Measurements from ENCODE around the gene FAM185A. TPM values are rescaled to one million over a fixed set of nuclear protein-coding genes. Genes with fewer than 3 reads are reported as not detected.
"Not testable (repeated sequence)": the region's sequence is repeated elsewhere in the genome, so short reads cannot be mapped to it uniquely, and the experiment has no call there.

Gene FAM185A
- 4.1 TPM for total RNA-seq
- long read RNA-seq, transcript FAM185A-202 (8 exons, 1,179 nt): major isoform, 5 of 21 reads
- long read RNA-seq, partial matches to known transcripts: 2 of 21 reads
- long read RNA-seq, other reads (novel, unspliced or antisense): 13 of 21 reads

DNA sequence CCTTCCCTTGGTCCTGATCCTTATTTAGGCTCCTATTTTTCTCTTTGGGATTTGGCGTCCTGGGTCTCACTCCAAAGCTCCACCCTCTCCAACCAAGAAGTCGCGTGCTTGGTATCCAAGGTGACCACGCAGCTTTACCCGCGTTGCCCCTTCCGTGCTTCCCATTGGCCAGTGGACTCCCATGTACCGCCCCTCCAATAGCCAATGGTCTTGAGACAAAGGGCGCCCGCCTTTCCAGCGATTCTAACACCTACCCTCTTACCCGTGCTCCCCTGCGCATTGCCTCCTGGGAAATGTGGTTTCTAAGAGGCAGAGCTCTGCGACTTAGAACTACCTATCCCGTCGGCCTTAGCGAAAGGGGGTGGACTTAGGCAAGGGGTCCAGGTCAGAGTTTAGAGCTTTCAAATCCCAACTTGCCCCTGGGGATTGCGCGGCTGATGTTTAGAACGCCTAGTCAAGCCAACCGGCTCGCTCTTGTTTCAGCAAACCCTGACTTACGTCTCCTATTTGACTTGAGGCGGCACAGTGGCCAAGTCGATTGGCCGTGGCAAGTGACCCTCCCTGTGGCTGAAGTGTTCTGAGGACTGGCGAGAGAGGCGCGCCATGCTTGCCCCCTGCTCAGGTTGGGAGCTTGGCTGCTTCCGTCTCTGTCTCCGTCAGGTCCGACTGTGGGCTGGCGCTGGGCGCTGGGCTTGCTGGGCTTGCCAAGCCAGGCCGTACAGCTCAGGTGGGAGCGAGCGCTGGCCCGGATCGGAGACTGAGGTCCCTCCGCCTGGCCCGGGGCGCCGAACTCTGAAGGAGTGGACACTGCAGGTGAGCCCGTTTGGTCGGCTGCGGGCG, at the start of gene FAM185A:
FAM185A (plus strand) TSS at position 395 of the 840 bp plus-strand sequence; CDS start at position 604, 209 bp downstream.
- peak; percentile 97 for DNase-seq (ENCODE audit: low spot score)

GRCh38 chr7:102713011-102713690, 35.6 kb upstream of the FAM185A start:
- not testable (repeated sequence) for DNase-seq (ENCODE audit: low spot score)

DNA sequence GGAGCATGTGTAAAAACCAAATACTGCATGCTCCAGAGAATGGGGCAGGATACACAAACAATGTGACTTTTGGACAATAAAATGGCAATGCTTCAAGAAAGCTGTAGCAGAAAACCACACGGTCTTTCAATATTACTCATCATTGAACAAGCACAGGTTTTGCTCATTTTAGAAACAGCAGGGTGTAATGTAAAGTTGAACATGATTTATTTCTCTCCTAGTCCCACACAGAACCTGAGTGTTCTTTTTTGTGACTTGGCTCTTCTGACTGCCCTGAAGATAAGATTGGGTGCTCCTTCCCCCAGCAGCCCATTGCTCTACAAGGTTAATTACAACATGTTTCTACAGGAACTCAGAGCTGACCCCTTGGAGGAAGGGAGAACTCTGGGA, 35.1 kb upstream of the FAM185A start:
- DNase-seq (ENCODE audit: low spot score): not testable (repeated sequence)

GRCh38 chr7:102714774-102715522, 33.9 kb upstream of the FAM185A start:
- DNase-seq (ENCODE audit: low spot score): not testable (repeated sequence)

- DNase-seq (ENCODE audit: low spot score): not testable (repeated sequence)
These were observed 33.1 kb upstream of the FAM185A start for GRCh38 chr7:102715718-102716117.

- not testable (repeated sequence) for DNase-seq (ENCODE audit: low spot score)
These were observed 30.3 kb upstream of the FAM185A start for GRCh38 chr7:102718491-102718890.

- not testable (repeated sequence) for DNase-seq (ENCODE audit: low spot score)
These were observed 22.6 kb upstream of the FAM185A start for GRCh38 chr7:102726170-102726569.

DNA sequence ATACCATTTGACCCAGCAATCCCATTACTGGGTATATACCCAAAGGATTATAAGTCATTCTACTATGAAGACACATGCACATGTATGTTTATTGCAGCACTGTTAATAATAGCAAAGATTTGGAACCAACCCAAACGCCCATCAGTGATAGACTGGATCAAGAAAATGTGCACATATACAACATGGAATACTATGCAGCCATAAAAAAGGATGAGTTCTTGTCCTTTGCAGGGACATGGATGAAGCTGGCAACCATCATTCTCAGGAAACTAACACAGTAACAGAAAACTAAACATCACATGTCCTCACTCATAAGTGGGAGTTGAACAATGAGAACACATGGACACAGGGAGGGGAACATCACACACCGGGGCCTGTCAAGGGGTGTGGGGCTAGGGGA, 19.1 kb upstream of the FAM185A start:
- not testable (repeated sequence) for DNase-seq (ENCODE audit: low spot score)

GRCh38 chr7:102730431-102730830, 18.4 kb upstream of the FAM185A start:
- not testable (repeated sequence) for DNase-seq (ENCODE audit: low spot score)

DNA sequence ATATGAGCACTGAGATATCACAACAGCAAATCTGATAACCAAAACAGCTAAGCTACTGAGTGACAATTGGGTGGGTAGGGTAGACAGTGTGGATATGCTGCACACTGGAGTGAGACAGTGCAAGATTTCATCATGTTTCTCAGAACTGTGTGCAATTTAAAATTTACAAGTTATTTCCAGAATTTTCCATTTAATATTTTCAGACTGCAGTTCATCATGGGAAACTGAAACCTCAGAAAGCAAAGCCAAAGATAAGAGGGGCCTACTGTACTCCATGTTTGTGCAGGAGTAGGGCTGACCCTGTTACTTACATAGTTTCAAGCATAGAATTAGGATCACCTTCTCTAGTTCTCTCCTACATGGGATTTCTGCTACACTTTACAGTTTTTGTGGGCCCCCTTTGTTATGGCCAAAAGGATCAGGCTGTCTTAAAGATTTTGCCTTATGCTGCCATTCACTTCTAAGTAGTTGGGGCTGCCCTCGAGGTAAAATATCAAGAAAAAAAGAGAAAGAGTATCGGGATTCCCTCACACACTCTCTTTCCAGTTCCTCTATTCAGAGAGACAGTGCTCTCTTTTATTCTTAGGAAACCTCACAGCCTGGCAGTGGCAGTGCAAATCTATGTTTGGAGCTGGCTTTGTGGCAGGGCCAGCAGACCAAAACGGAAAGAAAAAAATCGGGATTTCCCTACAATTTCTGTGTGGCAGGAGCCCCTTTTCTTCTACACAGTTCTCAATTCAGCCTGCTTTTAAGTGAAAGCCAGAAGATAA, 6.6 kb upstream of the FAM185A start:
- DNase-seq (ENCODE audit: low spot score): not testable (repeated sequence)

DNA sequence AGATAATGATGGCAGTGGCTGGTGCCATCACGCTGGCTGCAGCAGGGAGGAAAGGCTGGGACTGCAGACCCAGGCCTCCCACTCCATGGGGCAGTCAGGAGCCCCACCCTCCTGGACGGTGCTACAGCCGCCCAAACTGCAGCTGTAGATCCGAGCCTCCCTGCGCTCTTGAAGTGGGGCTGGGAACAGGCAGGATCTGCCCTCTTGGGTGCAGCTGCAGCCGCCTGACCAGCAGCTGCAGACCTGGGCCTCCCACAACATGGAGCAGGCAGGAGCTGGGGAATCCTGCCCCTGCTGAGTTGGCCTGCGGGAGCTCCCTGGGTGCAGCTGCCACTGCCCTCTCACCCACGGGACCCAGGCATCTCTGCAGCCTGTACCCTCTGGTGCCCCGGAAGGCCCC, 4.9 kb upstream of the FAM185A start:
- not testable (repeated sequence) for DNase-seq (ENCODE audit: low spot score)

DNA sequence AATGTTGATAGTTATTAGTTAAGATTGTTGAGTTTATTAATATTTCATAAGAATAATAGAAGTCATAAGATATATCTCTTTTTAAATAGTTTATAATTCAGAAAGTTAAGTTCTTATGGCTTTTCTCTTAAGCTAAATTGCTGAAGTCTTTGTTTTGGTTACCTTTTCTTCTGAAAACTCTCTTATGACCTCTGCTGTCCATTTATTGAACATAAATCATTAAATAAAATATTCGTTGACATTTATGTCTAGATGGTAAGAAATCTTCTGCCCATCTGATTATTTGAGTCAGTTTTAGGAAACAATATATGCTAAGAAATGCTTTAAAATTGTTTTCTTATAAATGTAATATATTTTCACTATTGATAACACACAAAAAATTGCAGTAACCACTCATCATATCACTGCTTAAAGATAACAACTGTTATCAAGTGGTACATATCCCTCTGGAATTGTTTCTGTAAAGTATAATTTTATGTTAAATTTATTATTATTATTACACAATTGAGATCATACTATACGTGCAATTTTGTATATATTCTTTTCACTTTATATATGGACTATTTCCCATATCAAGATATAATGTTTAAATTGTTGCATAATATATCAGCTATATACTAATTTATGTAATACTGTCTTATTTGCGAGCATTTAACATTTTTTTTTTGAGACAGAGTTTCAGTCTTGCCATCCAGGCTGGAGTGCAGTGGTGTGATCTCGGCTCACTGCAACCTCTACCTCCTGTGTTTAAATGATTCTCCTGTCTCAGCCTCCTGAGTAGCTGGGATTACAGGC, 3.1 kb upstream of the FAM185A start:
- not testable (repeated sequence) for DNase-seq (ENCODE audit: low spot score)

GRCh38 chr7:102749445-102749786, 617 bp downstream of the FAM185A start:
- not testable (repeated sequence) for DNase-seq (ENCODE audit: low spot score)

DNA sequence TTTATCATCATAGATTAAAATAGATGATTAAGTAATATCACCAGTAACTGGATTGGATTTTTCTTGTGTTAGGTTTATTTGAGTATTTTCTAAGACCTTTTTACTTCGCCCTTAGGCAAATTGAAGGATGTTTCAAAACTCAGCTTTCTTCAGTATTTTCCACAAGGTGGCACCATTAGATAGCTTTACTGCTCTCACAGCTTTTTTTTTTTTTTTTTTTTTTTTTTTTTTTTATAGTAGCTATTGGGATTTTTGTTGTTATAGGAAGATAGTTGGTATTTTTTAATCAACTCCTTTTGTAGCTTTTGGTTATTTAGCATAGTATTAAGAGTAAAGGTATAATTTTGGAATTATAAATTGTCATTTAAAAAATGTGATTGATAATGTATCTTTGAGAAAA, 9.4 kb downstream of the FAM185A start:
- not testable (repeated sequence) for DNase-seq (ENCODE audit: low spot score)

DNA sequence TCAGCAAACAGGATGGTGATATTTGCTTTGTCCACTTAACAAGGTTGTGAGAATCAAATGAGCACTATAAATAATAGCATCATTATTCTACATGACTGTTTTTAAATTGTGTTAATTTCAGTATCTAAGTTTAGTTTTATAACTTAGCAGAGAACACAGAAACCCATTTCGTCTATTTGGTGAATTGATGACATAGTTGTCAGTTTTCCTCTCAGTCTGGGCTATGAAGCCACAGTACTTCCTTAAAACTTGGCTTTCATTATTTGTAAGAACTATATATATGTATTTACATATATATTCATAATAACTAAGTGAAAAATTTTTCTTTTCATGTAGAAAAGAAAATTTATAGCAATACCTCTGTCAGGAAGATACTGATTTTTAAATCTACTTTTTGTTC, 11.1 kb downstream of the FAM185A start:
- DNase-seq (ENCODE audit: low spot score): not testable (repeated sequence)

GRCh38 chr7:102761234-102761633, 12.4 kb downstream of the FAM185A start:
- DNase-seq (ENCODE audit: low spot score): not testable (repeated sequence)

- DNase-seq (ENCODE audit: low spot score): not testable (repeated sequence)
These were observed 14.6 kb downstream of the FAM185A start for GRCh38 chr7:102763295-102763905.

GRCh38 chr7:102769657-102770192, 20.9 kb downstream of the FAM185A start:
- DNase-seq (ENCODE audit: low spot score): not testable (repeated sequence)

DNA sequence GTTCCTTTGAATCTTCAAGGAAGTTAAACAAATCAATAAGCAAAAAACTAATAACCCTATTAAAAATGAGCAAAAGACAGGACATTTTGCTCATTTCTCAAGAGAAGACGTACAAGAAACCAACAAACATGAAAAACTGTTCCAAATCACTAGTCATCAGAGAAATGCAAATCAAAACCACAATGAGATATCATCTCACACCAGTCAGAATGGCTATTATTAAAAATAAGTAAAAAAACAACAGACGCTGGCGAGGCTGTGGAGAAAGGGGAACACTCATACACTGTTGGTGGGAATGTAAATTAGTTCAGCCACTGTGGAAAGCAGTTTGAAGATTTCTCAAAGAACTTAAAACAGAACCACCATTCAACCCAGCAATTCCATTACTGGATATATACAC, 21.7 kb downstream of the FAM185A start:
- not testable (repeated sequence) for DNase-seq (ENCODE audit: low spot score)
